Liver (tissue), 9 donors: ENCODE data around the gene GCNT1. TPM values are rescaled to one million over a fixed set of nuclear protein-coding genes. Genes with fewer than 3 reads are reported as not detected.

Experiments
- DNase-seq: peaks from one replicate; pipeline ENCODE4 v3.0.0-alpha.2; 2017; ENCODE audit warnings: low spot score
- H3K27ac ChIP-seq, 2 donors: one replicate each; pipeline ENCODE4 v1.7.0; 2013; ENCODE audit warnings: inconsistent platforms in 2 of 2, low read length in 2 of 2, control low read depth in 1 of 2, low read depth in 1 of 2, mild to moderate bottlenecking in 1 of 2
- H3K27me3 ChIP-seq, 4 donors: one replicate each; pipeline versions ENCODE4 v1.6.1 to v1.7.0; 2013; ENCODE audit warnings: low read length in 3 of 4, inconsistent platforms in 1 of 4, mild to moderate bottlenecking in 1 of 4, moderate library complexity in 1 of 4; ENCODE audit not compliant: control insufficient read depth in 4 of 4, insufficient read depth in 4 of 4
- H3K36me3 ChIP-seq, 4 donors: one replicate each; pipeline versions ENCODE4 v1.6.1 to v1.7.0; 2013; ENCODE audit warnings: low read length in 3 of 4, mild to moderate bottlenecking in 3 of 4, low read depth in 1 of 4, moderate library complexity in 1 of 4; ENCODE audit not compliant: control insufficient read depth in 4 of 4, insufficient read depth in 3 of 4
- H3K4me1 ChIP-seq, 4 donors: one replicate each; pipeline versions ENCODE4 v1.6.1 to v1.7.0; 2013; ENCODE audit warnings: low read length in 3 of 4, mild to moderate bottlenecking in 3 of 4, moderate library complexity in 1 of 4; ENCODE audit not compliant: control insufficient read depth in 4 of 4, insufficient read depth in 4 of 4
- H3K4me3 ChIP-seq, 3 donors: one replicate each; pipeline versions ENCODE4 v1.6.1 to v1.7.0; 2013; ENCODE audit warnings: low read length in 3 of 3, control low read depth in 1 of 3, low read depth in 1 of 3, mild to moderate bottlenecking in 1 of 3
- H3K9ac ChIP-seq, 2 donors: one replicate each; pipeline ENCODE4 v1.7.0; 2013; ENCODE audit warnings: low read length in 2 of 2, mild to moderate bottlenecking in 2 of 2, moderate library complexity in 2 of 2, control low read depth in 1 of 2, low read depth in 1 of 2
- H3K9me3 ChIP-seq, 4 donors: one replicate each; pipeline versions ENCODE4 v1.6.1 to v1.7.0; 2013; ENCODE audit warnings: low read length in 3 of 4; ENCODE audit not compliant: control insufficient read depth in 4 of 4
- EGR1 ChIP-seq, 2 donors: IDR thresholded peaks; 2 replicates each; pipeline ENCODE4 v1.6.1; 2016 to 2018; ENCODE audit warnings: antibody characterized with exemption in 2 of 2, low read depth in 2 of 2
- FOXA1 ChIP-seq: IDR thresholded peaks from 2 replicates; pipeline ENCODE4 v1.6.1; 2016; ENCODE audit warnings: antibody characterized with exemption
- GABPA ChIP-seq, 2 donors: IDR thresholded peaks in 1 of 2; conservative IDR thresholded peaks in 1 of 2; 2 replicates each; pipeline ENCODE4 v1.6.1; 2016; ENCODE audit warnings: antibody characterized with exemption in 2 of 2, mild to moderate bottlenecking in 1 of 2, moderate library complexity in 1 of 2
- HNF4A ChIP-seq, 2 donors: conservative IDR thresholded peaks; 2 replicates each; pipeline ENCODE4 v1.6.1; 2016; ENCODE audit warnings: antibody characterized with exemption in 2 of 2, mild to moderate bottlenecking in 2 of 2
- HNF4G ChIP-seq: IDR thresholded peaks from 2 replicates; pipeline ENCODE4 v1.6.1; 2016; ENCODE audit warnings: antibody characterized with exemption
- JUND ChIP-seq, 2 donors: IDR thresholded peaks; 2 replicates each; pipeline ENCODE4 v1.6.1; 2016; ENCODE audit warnings: antibody characterized with exemption in 2 of 2
- NR2F2 ChIP-seq: IDR thresholded peaks from 2 replicates; pipeline ENCODE4 v1.6.1; 2016; ENCODE audit warnings: antibody characterized with exemption
- RAD21 ChIP-seq, 2 donors: IDR thresholded peaks; 2 replicates each; pipeline ENCODE4 v1.6.1; 2016; ENCODE audit warnings: antibody characterized with exemption in 2 of 2, mild to moderate bottlenecking in 2 of 2
- RXRA ChIP-seq, 2 donors: IDR thresholded peaks; 2 replicates each; pipeline ENCODE4 v1.6.1; 2017 to 2018; ENCODE audit warnings: antibody characterized with exemption in 2 of 2, mild to moderate bottlenecking in 1 of 2
- SP1 ChIP-seq: IDR thresholded peaks from 2 replicates; pipeline ENCODE4 v1.6.1; 2018; ENCODE audit warnings: antibody characterized with exemption, mild to moderate bottlenecking
- TAF1 ChIP-seq: conservative IDR thresholded peaks from 2 replicates; pipeline ENCODE4 v1.6.1; 2016; ENCODE audit warnings: antibody characterized with exemption, mild to moderate bottlenecking
- YY1 ChIP-seq: IDR thresholded peaks from 2 replicates; pipeline ENCODE4 v1.6.1; 2016; ENCODE audit warnings: antibody characterized with exemption, mild to moderate bottlenecking
- WGBS: extraction: QIAGEN DNeasy Blood & Tissue Kit; methylation state at CpG from one replicate; pipeline ENCODE4 v1.1.7; 2013; 5-methylcytosine and 5-hydroxymethylcytosine counted together
- polyA plus RNA-seq, 2 donors: library from polyadenylated mRNA; stranded (reverse) in 1 of 2; unstranded in 1 of 2; fragments of 200-250 nt in 1 of 2; fragments of >200 nt in 1 of 2; fragmentation: Nextera tagmentation in 1 of 2; extraction: Ambion mirVana in 1 of 2; gene quantifications; one replicate each; pipeline versions ENCODE4 v1.2.1 to v1.2.3, GENCODE V29; 2013 to 2015
- total RNA-seq, 2 donors: library from RNA; depleted of rRNA; stranded (reverse); fragments of >200 nt; gene quantifications; one replicate each; pipeline ENCODE4 v1.2.3, GENCODE V29; 2014
- TF ChIP-seq, protein P1 (sequence below): fragments of 150-350 bp; IDR thresholded peaks from 2 replicates; pipeline ENCODE4 v1.5.1; 2017; ENCODE audit warnings: improper control_type of control experiment, low read depth, low read length; ENCODE audit not compliant: missing input control
- TF ChIP-seq, protein P2 (sequence below): IDR thresholded peaks from 2 replicates; pipeline ENCODE4 v1.6.1; 2016; ENCODE audit warnings: antibody characterized with exemption, mild to moderate bottlenecking
- TF ChIP-seq, protein P3 (sequence below): IDR thresholded peaks from 2 replicates; pipeline ENCODE4 v1.6.1; 2016; ENCODE audit warnings: antibody characterized with exemption
- TF ChIP-seq, protein P4 (sequence below): IDR thresholded peaks from 2 replicates; pipeline ENCODE4 v1.6.1; 2016; ENCODE audit warnings: antibody characterized with exemption
- donor health status: healthy.
- donor health status: healthy.
- donor health status: healthy.
- donor health status: healthy.
- donor health status: healthy.

GCNT1 gene
- total and polyA plus RNA-seq, 4 donors, result 0.82 to 4.3 (median 2.6) TPM

DNA sequence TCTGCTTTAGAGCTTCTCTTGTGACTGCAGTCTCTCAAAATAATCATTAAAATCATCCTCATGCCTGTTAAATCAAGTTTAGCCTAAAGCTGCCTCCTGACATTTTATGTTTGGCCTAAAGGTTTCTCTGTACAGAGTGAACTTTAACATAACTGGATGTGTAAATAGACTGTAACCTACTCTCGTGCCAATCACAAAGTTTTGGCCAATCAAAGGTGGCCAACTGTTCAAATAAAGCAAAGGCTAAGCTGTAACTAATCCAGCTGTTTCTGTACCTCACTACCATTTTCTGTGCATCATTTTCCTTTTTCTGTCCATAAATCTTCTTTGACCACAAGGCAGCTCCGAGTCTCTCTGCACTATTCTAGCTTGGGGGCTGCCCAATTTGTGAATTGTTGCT lies 86.2 kb downstream of the GCNT1 start:
- no peaks in the 10 kb centered on the region for H3K27me3 ChIP-seq
- H3K9me3 ChIP-seq, result no peaks in the 10 kb centered on the region
- no peak overlapping the region for H3K9ac ChIP-seq
- no peak for DNase-seq
- H3K4me1 ChIP-seq, result peaks cover 0 to 1% (median 0%) of the 10 kb centered on the region in 4 donors
- H3K36me3 ChIP-seq, result no peaks in the 10 kb centered on the region
- WGBS, result 53% methylated on average over 2 of the region's 2 CpGs
- TF ChIP-seq, protein P1, sequence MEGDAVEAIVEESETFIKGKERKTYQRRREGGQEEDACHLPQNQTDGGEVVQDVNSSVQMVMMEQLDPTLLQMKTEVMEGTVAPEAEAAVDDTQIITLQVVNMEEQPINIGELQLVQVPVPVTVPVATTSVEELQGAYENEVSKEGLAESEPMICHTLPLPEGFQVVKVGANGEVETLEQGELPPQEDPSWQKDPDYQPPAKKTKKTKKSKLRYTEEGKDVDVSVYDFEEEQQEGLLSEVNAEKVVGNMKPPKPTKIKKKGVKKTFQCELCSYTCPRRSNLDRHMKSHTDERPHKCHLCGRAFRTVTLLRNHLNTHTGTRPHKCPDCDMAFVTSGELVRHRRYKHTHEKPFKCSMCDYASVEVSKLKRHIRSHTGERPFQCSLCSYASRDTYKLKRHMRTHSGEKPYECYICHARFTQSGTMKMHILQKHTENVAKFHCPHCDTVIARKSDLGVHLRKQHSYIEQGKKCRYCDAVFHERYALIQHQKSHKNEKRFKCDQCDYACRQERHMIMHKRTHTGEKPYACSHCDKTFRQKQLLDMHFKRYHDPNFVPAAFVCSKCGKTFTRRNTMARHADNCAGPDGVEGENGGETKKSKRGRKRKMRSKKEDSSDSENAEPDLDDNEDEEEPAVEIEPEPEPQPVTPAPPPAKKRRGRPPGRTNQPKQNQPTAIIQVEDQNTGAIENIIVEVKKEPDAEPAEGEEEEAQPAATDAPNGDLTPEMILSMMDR, result no peak
- TF ChIP-seq, protein P2, sequence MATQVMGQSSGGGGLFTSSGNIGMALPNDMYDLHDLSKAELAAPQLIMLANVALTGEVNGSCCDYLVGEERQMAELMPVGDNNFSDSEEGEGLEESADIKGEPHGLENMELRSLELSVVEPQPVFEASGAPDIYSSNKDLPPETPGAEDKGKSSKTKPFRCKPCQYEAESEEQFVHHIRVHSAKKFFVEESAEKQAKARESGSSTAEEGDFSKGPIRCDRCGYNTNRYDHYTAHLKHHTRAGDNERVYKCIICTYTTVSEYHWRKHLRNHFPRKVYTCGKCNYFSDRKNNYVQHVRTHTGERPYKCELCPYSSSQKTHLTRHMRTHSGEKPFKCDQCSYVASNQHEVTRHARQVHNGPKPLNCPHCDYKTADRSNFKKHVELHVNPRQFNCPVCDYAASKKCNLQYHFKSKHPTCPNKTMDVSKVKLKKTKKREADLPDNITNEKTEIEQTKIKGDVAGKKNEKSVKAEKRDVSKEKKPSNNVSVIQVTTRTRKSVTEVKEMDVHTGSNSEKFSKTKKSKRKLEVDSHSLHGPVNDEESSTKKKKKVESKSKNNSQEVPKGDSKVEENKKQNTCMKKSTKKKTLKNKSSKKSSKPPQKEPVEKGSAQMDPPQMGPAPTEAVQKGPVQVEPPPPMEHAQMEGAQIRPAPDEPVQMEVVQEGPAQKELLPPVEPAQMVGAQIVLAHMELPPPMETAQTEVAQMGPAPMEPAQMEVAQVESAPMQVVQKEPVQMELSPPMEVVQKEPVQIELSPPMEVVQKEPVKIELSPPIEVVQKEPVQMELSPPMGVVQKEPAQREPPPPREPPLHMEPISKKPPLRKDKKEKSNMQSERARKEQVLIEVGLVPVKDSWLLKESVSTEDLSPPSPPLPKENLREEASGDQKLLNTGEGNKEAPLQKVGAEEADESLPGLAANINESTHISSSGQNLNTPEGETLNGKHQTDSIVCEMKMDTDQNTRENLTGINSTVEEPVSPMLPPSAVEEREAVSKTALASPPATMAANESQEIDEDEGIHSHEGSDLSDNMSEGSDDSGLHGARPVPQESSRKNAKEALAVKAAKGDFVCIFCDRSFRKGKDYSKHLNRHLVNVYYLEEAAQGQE, result no peak
- TF ChIP-seq YY1 (no peak), SP1 (no peak), HNF4G (no peak), JUND (IDR thresholded peaks at IDR 0.05) (no peak), EGR1 (IDR thresholded peaks at IDR 0.05; ENCODE audit: low read depth in 2 of 2) (no peak), HNF4A (conservative IDR thresholded peaks at IDR 0.05) (no peak), RXRA (IDR thresholded peaks at IDR 0.05) (no peak), TAF1 (no peak), GABPA (IDR thresholded peaks at IDR 0.05 in 1 of 2, conservative IDR thresholded peaks at IDR 0.05 in 1 of 2) (no peak), NR2F2 (no peak), FOXA1 (no peak)
- TF ChIP-seq, protein P3, sequence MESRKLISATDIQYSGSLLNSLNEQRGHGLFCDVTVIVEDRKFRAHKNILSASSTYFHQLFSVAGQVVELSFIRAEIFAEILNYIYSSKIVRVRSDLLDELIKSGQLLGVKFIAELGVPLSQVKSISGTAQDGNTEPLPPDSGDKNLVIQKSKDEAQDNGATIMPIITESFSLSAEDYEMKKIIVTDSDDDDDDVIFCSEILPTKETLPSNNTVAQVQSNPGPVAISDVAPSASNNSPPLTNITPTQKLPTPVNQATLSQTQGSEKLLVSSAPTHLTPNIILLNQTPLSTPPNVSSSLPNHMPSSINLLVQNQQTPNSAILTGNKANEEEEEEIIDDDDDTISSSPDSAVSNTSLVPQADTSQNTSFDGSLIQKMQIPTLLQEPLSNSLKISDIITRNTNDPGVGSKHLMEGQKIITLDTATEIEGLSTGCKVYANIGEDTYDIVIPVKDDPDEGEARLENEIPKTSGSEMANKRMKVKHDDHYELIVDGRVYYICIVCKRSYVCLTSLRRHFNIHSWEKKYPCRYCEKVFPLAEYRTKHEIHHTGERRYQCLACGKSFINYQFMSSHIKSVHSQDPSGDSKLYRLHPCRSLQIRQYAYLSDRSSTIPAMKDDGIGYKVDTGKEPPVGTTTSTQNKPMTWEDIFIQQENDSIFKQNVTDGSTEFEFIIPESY, result no peak
- TF ChIP-seq, protein P4, sequence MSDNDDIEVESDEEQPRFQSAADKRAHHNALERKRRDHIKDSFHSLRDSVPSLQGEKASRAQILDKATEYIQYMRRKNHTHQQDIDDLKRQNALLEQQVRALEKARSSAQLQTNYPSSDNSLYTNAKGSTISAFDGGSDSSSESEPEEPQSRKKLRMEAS, result no peak
- no peak overlapping the region for H3K27ac ChIP-seq
- no peak overlapping the region for H3K4me3 ChIP-seq

DNA sequence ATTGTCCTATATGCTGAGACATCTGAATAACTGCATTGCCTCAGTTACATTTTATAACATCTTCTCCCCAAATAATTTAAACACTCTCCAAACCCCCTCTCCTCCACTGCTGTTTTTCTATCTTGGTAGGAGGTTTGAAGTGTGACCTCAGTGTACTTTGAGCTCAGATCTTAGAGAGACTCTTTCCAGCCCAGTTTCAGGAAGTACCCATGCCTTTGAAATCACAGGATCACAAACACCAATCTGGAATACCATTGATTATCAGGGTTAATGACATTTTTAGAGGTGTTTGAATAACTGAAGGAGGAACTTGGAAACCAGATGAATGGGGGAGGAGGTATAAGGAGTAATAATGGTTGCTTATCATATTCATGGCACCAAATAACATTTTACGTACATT lies 93.2 kb downstream of the GCNT1 start:
- Histone ChIP-seq H3K4me1 (no peaks in the 10 kb centered on the region), H3K27me3 (no peaks in the 10 kb centered on the region), H3K27ac (no peak overlapping the region), H3K9ac (no peak overlapping the region), H3K4me3 (no peak overlapping the region), H3K9me3 (no peaks in the 10 kb centered on the region), H3K36me3 (no peaks in the 10 kb centered on the region)
- no peak for DNase-seq
- TF ChIP-seq TAF1, result no peak
- TF ChIP-seq GABPA (IDR thresholded peaks at IDR 0.05 in 1 of 2, conservative IDR thresholded peaks at IDR 0.05 in 1 of 2), result no peak
- TF ChIP-seq RAD21 (IDR thresholded peaks at IDR 0.05), result no peak
- TF ChIP-seq, protein P3, result no peak
- TF ChIP-seq SP1, result no peak
- TF ChIP-seq FOXA1, result no peak
- WGBS, result 89% methylated on average over 1 of the region's 1 CpG
